Measurements from ENCODE around the gene HARBI1. TPM values are rescaled to one million over a fixed set of nuclear protein-coding genes. Genes with fewer than 3 reads are reported as not detected.

HARBI1 gene
- total and polyA plus RNA-seq, 9 of the 15 experiments (the other 6 are each of a cell fraction or from before 2014, with no cell fraction given), result 3.5 to 8.4 (median 5.5) TPM

DNA sequence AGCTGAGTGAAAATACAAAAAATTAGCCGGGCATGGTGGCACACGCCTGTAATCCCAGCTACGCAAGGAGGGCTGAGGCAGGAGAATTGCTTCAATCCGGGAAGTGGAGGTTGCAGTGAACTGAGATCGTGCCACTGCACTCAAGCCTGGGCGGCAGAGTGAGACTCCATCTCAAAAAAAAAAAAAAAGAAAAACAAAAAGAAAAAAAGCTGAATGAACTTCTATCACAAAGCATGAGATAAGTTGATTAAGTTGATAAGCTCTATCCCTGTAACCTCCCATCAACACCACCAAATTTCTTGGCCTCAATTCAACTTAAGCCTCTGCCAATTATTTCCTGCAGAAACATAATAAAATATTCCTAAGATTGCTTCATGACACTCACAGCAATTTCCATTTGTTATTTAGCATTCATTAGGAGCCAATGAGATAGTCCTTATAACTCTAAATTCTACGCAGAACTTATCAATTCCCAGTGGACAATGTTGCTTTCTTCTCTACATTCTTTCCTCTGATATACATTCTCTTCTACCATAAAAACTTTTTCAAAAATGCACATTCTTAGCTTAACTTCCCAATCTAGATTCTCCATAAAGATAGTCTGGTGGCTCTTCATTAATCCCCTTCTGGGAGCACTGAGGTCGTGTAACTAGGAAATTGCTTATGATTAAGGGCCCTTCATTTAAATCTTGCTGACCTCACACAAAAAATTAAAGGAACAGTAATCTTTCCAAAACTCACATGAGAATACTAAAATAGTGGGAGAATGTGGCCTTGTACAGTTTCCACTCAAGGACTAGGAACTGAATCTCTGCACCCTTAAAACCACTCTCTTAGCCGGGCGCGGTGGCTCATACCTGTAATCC, 26.1 kb downstream of the HARBI1 start:
- H3K4me2 ChIP-seq (ENCODE audit: insufficient read depth, low read length), result peak overlapping the region; percentile 1; the same call in 1 of the 2 replicates
- no peaks in the 10 kb centered on the region for H3K9me1 ChIP-seq (ENCODE audit: control insufficient read depth, insufficient read depth, low read length)
- in situ Hi-C loops (cut with MboI), result no loop called here
- 59% methylated on average over 9 of the region's 11 CpGs for WGBS (ENCODE audit: insufficient coverage, low coverage, missing lambda C conversion rate)
- H3K27ac ChIP-seq (ENCODE audit: extremely low read depth, low read depth, low read length), result 0 out of 3 replicates have a peak overlapping the region, but pooled peaks have one; percentile 22
- H3K9me3 ChIP-seq (replicated peaks; ENCODE audit: control insufficient read depth, insufficient read depth, low read depth, low read length), result no peaks in the 10 kb centered on the region
- H3K4me1 ChIP-seq (replicated peaks in 1 of 2; ENCODE audit: control insufficient read depth in 2 of 2, insufficient read depth in 2 of 2, low read length in 2 of 2), result peaks cover 23 to 30% of the 10 kb centered on the region in 2 experiments
- intact Hi-C loops (cut with micrococcal nuclease), result loop anchor here (5.0 kb wide), 2 partner anchors 34 to 49 kb away; no protein-coding TSS in a partner anchor
- H3K36me3 ChIP-seq (ENCODE audit: control insufficient read depth, insufficient read depth, low read length), result peaks cover 7% of the 10 kb centered on the region; the same call in 1 of the 3 replicates
- FAIRE-seq, result no peak
- H3K4me3 ChIP-seq, result no peak overlapping the region
- CTCF ChIA-PET (ENCODE audit: low intra/inter-chr PET ratio), result no interaction called here
- TSS peak; percentile 32 for BruUV-seq (replicated peaks)
- H3K9ac ChIP-seq (ENCODE audit: insufficient read depth in 1 of 2, low read depth in 2 of 2, low read length in 2 of 2), result 0 out of 4 replicates have a peak overlapping the region, but pooled peaks of 1 of the 2 experiments have one; percentile 10
- H2AFZ ChIP-seq (ENCODE audit: low read depth, low read length), result no peak overlapping the region
- H4K20me1 ChIP-seq (replicated peaks; ENCODE audit: control insufficient read depth, insufficient read depth, low read length), result 0 out of 2 replicates have a peak, but pooled peaks cover 6% of the 10 kb centered on the region
- no peak for DNase-seq (ENCODE audit: extremely low read depth in 1 of 4, low spot score in 3 of 4)
- peaks cover 73% of the 10 kb centered on the region for H3K79me2 ChIP-seq (ENCODE audit: control insufficient read depth, insufficient read depth, low read length)
- POLR2A ChIA-PET, result interaction anchor here (0.7 to 1.6 kb wide), 5 partner anchors 9 to 680 kb away, joined by 3 to 4 read pairs (median 3); no protein-coding TSS in a partner anchor
- H3K27me3 ChIP-seq (ENCODE audit: control insufficient read depth in 2 of 2, insufficient read depth in 2 of 2, low read length in 2 of 2), result no peaks in the 10 kb centered on the region
- ATAC-seq, result no peak
- TF ChIP-seq MIER1 (IDR thresholded peaks at IDR 0.05; ENCODE audit: low read depth) (no peak), POLR2H (tag; IDR thresholded peaks at IDR 0.05; ENCODE audit: low read depth) (no peak), PURB (CRISPR knock-in tag; IDR thresholded peaks at IDR 0.05; ENCODE audit: low read depth) (no peak), KDM4B (IDR thresholded peaks at IDR 0.05; ENCODE audit: borderline replicate concordance in 2 of 2, low read depth in 1 of 2) (no peak), ZNF175 (CRISPR knock-in tag; IDR thresholded peaks at IDR 0.05; ENCODE audit: low read depth) (no peak), FOXP1 (CRISPR knock-in tag; IDR thresholded peaks at IDR 0.05) (no peak), CBX8 (IDR thresholded peaks at IDR 0.05; ENCODE audit: borderline replicate concordance, extremely low read depth, low read depth, low read length, poor library complexity, severe bottlenecking) (no peak), MED1 (CRISPR knock-in tag; IDR thresholded peaks at IDR 0.05; ENCODE audit: borderline replicate concordance) (no peak), BRD9 (IDR thresholded peaks at IDR 0.05; ENCODE audit: low read depth, partially characterized antibody) (no peak), ZFP91 (CRISPR knock-in tag; IDR thresholded peaks at IDR 0.05) (peak; percentile 37; the same call in 1 of the 2 replicates), ZNF57 (CRISPR knock-in tag; IDR thresholded peaks at IDR 0.05) (no peak), RBM22 (IDR thresholded peaks at IDR 0.05; ENCODE audit: low read depth, low read length, poor library complexity, severe bottlenecking) (no peak), MAFF (IDR thresholded peaks at IDR 0.05; ENCODE audit: low read length) (peak; percentile 45; the same call in 1 of the 2 replicates), MEIS2 (IDR thresholded peaks at IDR 0.05; ENCODE audit: partially characterized antibody) (peak; percentile 9), MAFG (tag; conservative IDR thresholded peaks at IDR 0.05) (peak; percentile 72), EWSR1 (IDR thresholded peaks at IDR 0.05; ENCODE audit: borderline replicate concordance, low read depth, partially characterized antibody) (no peak), NFIC (IDR thresholded peaks at IDR 0.05) (0 out of 2 replicates have a peak, but pooled peaks have one; percentile 9), LCOR (CRISPR knock-in tag; IDR thresholded peaks at IDR 0.05) (no peak), ZNF316 (IDR thresholded peaks at IDR 0.05) (peak; percentile 91), STAT5B (CRISPR knock-in tag; IDR thresholded peaks at IDR 0.05) (no peak), C11orf30 (IDR thresholded peaks at IDR 0.05; ENCODE audit: low read depth) (peak; percentile 79)

All from K562 (cell line).